ENCODE results near the gene NPAS3. TPM values are rescaled to one million over a fixed set of nuclear protein-coding genes. Genes with fewer than 3 reads are reported as not detected.

NPAS3 gene
- total and polyA plus RNA-seq, 2 donors (not counting 1 experiment from before 2014, with no cell fraction given), result 0.10 to 0.50 TPM

- Histone ChIP-seq H3K27me3 (ENCODE audit: control insufficient read depth, insufficient read depth, low read length) (no peaks in the 10 kb centered on the region), H4K20me1 (ENCODE audit: control insufficient read depth, extremely low read depth, insufficient read depth, low read length) (no peaks in the 10 kb centered on the region), H3K9me3 (ENCODE audit: control insufficient read depth, insufficient read depth, low read depth, low read length) (no peaks in the 10 kb centered on the region), H3K36me3 (ENCODE audit: control insufficient read depth, insufficient read depth, low read length) (no peaks in the 10 kb centered on the region), H3K4me1 (ENCODE audit: control insufficient read depth, extremely low read depth, insufficient read depth, low read length) (no peaks in the 10 kb centered on the region), H3K4me2 (ENCODE audit: extremely low read depth, insufficient read depth, low read length) (no peak overlapping the region), H3K4me3 (replicated peaks in 1 of 4; ENCODE audit: control extremely low read depth in 1 of 4, insufficient read depth in 1 of 4, low read depth in 3 of 4, low read length in 4 of 4) (no peak overlapping the region), H3K9ac (ENCODE audit: insufficient read depth, low read length) (no peak overlapping the region), H3K27ac (ENCODE audit: insufficient read depth, low read length) (no peak overlapping the region), H2AFZ (ENCODE audit: low read length) (no peak overlapping the region), H3K79me2 (ENCODE audit: control insufficient read depth, insufficient read depth, low read length) (no peaks in the 10 kb centered on the region)
- TF ChIP-seq EZH2 (IDR thresholded peaks at IDR 0.05; ENCODE audit: low read length, missing control alignments), result no peak
- TF ChIP-seq CTCF (conservative IDR thresholded peaks at IDR 0.05 in 1 of 2, IDR thresholded peaks at IDR 0.05 in 1 of 2; ENCODE audit: low read depth in 1 of 2, low read length in 2 of 2), result no peak
- no peak for DNase-seq (ENCODE audit: low read depth in 2 of 2)
These were observed 551.9 kb downstream of the NPAS3 start for GRCh38 chr14:33490555-33490954.

- no peaks in the 10 kb centered on the region for H4K20me1 ChIP-seq (ENCODE audit: control insufficient read depth, extremely low read depth, insufficient read depth, low read length)
- no peaks in the 10 kb centered on the region for H3K4me1 ChIP-seq (ENCODE audit: control insufficient read depth, extremely low read depth, insufficient read depth, low read length)
- DNase-seq (ENCODE audit: low read depth in 2 of 2), result no peak
- H3K9ac ChIP-seq (ENCODE audit: insufficient read depth, low read length), result no peak overlapping the region
- no peak for TF ChIP-seq CTCF (conservative IDR thresholded peaks at IDR 0.05 in 1 of 2, IDR thresholded peaks at IDR 0.05 in 1 of 2; ENCODE audit: low read depth in 1 of 2, low read length in 2 of 2)
- no peak for TF ChIP-seq EZH2 (IDR thresholded peaks at IDR 0.05; ENCODE audit: low read length, missing control alignments)
- no peak overlapping the region for H3K27ac ChIP-seq (ENCODE audit: insufficient read depth, low read length)
- H3K27me3 ChIP-seq (ENCODE audit: control insufficient read depth, insufficient read depth, low read length), result no peaks in the 10 kb centered on the region
- H3K4me3 ChIP-seq (replicated peaks in 1 of 4; ENCODE audit: control extremely low read depth in 1 of 4, insufficient read depth in 1 of 4, low read depth in 3 of 4, low read length in 4 of 4), result no peak overlapping the region
- H3K79me2 ChIP-seq (ENCODE audit: control insufficient read depth, insufficient read depth, low read length), result no peaks in the 10 kb centered on the region
- no peak overlapping the region for H2AFZ ChIP-seq (ENCODE audit: low read length)
- no peaks in the 10 kb centered on the region for H3K9me3 ChIP-seq (ENCODE audit: control insufficient read depth, insufficient read depth, low read depth, low read length)
- no peak overlapping the region for H3K4me2 ChIP-seq (ENCODE audit: extremely low read depth, insufficient read depth, low read length)
- no peaks in the 10 kb centered on the region for H3K36me3 ChIP-seq (ENCODE audit: control insufficient read depth, insufficient read depth, low read length)
These were observed 552.4 kb downstream of the NPAS3 start for GRCh38 chr14:33491112-33491511.

- no peaks in the 10 kb centered on the region for H3K36me3 ChIP-seq (ENCODE audit: control insufficient read depth, insufficient read depth, low read length)
- no peaks in the 10 kb centered on the region for H3K27me3 ChIP-seq (ENCODE audit: control insufficient read depth, insufficient read depth, low read length)
- H3K79me2 ChIP-seq (ENCODE audit: control insufficient read depth, insufficient read depth, low read length), result no peaks in the 10 kb centered on the region
- H4K20me1 ChIP-seq (ENCODE audit: control insufficient read depth, extremely low read depth, insufficient read depth, low read length), result no peaks in the 10 kb centered on the region
- TF ChIP-seq CTCF (conservative IDR thresholded peaks at IDR 0.05 in 1 of 2, IDR thresholded peaks at IDR 0.05 in 1 of 2; ENCODE audit: low read depth in 1 of 2, low read length in 2 of 2), result no peak
- TF ChIP-seq EZH2 (IDR thresholded peaks at IDR 0.05; ENCODE audit: low read length, missing control alignments), result no peak
- H2AFZ ChIP-seq (ENCODE audit: low read length), result no peak overlapping the region
- no peak overlapping the region for H3K4me3 ChIP-seq (replicated peaks in 1 of 4; ENCODE audit: control extremely low read depth in 1 of 4, insufficient read depth in 1 of 4, low read depth in 3 of 4, low read length in 4 of 4)
- H3K9me3 ChIP-seq (ENCODE audit: control insufficient read depth, insufficient read depth, low read depth, low read length), result no peaks in the 10 kb centered on the region
- no peak for DNase-seq (ENCODE audit: low read depth in 2 of 2)
- no peak overlapping the region for H3K27ac ChIP-seq (ENCODE audit: insufficient read depth, low read length)
- no peak overlapping the region for H3K9ac ChIP-seq (ENCODE audit: insufficient read depth, low read length)
- H3K4me2 ChIP-seq (ENCODE audit: extremely low read depth, insufficient read depth, low read length), result no peak overlapping the region
- no peaks in the 10 kb centered on the region for H3K4me1 ChIP-seq (ENCODE audit: control insufficient read depth, extremely low read depth, insufficient read depth, low read length)
These were observed 553.8 kb downstream of the NPAS3 start for GRCh38 chr14:33492491-33492890.
